Uterus (tissue), 2 donors: ENCODE data around the gene PFKM.

Experiments used
- POLR2A ChIP-seq, 2 donors: fragments of 450-650 bp; IDR thresholded peaks; one replicate each; pipeline ENCODE4 v1.6.1; 2016; ENCODE audit warnings: antibody characterized with exemption in 2 of 2, mild to moderate bottlenecking in 1 of 2, moderate library complexity in 1 of 2
- TF ChIP-seq, protein P1 (sequence below), 4 experiments: fragments of 200-600 bp in 2 of 4; fragments of 450-650 bp in 2 of 4; sonication (generic) in 2 of 4; IDR thresholded peaks; one replicate each; pipeline ENCODE4 v1.5.1; 2016 to 2019; ENCODE audit warnings: antibody characterized with exemption in 4 of 4, mild to moderate bottlenecking in 2 of 4, moderate library complexity in 1 of 4

DNA sequence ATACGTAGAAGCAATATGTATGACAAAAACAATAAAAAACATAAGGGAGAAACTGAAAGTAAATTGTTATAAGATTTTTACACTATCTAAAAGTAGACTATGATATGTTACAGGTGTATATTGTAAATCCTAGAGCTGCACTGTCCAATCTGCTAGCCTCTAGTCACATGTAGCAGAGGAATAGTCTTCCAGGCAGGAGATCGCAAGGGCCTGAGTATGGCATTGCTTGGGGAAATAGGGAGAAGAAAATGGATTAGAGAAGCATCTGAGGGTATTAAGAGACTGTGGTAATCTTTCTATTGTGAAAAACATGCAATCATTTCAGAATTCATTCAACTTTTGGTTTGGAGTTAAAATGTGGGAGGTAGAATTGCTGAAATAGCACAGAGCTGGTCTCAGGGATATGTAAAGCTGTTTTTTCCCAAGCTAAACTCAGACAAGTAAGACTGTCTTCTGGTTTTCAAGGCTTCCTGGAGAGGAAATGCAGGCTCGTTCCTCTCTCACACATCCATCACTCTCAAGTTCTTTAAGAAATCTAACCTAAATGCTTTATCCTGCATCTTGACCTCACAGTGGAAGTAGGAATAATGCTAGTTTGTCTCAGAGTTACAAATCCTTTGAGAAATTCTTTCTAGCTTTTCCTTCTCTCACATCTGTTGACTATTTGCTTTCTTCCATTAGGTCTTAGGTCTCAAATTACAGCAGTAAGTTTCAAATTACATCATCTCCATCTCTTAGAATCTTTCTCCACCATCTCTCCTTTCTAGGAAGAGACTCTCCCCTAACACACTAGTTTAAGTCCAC lies 56.7 kb downstream of the PFKM start:
- no peak for TF ChIP-seq POLR2A (IDR thresholded peaks at IDR 0.05)
- TF ChIP-seq, protein P1, sequence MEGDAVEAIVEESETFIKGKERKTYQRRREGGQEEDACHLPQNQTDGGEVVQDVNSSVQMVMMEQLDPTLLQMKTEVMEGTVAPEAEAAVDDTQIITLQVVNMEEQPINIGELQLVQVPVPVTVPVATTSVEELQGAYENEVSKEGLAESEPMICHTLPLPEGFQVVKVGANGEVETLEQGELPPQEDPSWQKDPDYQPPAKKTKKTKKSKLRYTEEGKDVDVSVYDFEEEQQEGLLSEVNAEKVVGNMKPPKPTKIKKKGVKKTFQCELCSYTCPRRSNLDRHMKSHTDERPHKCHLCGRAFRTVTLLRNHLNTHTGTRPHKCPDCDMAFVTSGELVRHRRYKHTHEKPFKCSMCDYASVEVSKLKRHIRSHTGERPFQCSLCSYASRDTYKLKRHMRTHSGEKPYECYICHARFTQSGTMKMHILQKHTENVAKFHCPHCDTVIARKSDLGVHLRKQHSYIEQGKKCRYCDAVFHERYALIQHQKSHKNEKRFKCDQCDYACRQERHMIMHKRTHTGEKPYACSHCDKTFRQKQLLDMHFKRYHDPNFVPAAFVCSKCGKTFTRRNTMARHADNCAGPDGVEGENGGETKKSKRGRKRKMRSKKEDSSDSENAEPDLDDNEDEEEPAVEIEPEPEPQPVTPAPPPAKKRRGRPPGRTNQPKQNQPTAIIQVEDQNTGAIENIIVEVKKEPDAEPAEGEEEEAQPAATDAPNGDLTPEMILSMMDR (IDR thresholded peaks at IDR 0.05): no peak
